Ishikawa (cell line): Measurements from ENCODE around the gene RPS4Y1.

Source experiments
- CEBPB ChIP-seq: IDR thresholded peaks from 2 replicates; pipeline ENCODE4 v1.6.1; 2012
- CREB1 ChIP-seq: IDR thresholded peaks from 2 replicates; pipeline ENCODE4 v1.6.1; 2012; ENCODE audit warnings: low read depth
- EGR1 ChIP-seq: IDR thresholded peaks from 2 replicates; pipeline ENCODE4 v1.6.1; 2012
- EP300 ChIP-seq: IDR thresholded peaks from 2 replicates; pipeline ENCODE4 v1.6.1; 2012; ENCODE audit warnings: borderline replicate concordance
- FOXM1 ChIP-seq: IDR thresholded peaks from 2 replicates; pipeline ENCODE4 v1.6.1; 2012; ENCODE audit warnings: low read depth, borderline replicate concordance
- MAX ChIP-seq: IDR thresholded peaks from 2 replicates; pipeline ENCODE4 v1.6.1; 2012
- RAD21 ChIP-seq: IDR thresholded peaks from 2 replicates; pipeline ENCODE4 v1.6.1; 2012; ENCODE audit warnings: low read depth
- REST ChIP-seq: IDR thresholded peaks from 2 replicates; pipeline ENCODE4 v1.6.1; 2012; ENCODE audit warnings: low read depth, mild to moderate bottlenecking
- TAF1 ChIP-seq: IDR thresholded peaks from 2 replicates; pipeline ENCODE4 v1.6.1; 2012; ENCODE audit warnings: low read depth, mild to moderate bottlenecking
- TCF12 ChIP-seq: IDR thresholded peaks from 2 replicates; pipeline ENCODE4 v1.6.1; 2012; ENCODE audit warnings: low read depth
- TEAD4 ChIP-seq: IDR thresholded peaks from 2 replicates; pipeline ENCODE4 v1.6.1; 2012
- YY1 ChIP-seq: IDR thresholded peaks from 2 replicates; pipeline ENCODE4 v1.6.1; 2012; ENCODE audit warnings: low read depth
- ZBTB7A ChIP-seq: IDR thresholded peaks from 2 replicates; pipeline ENCODE4 v1.6.1; 2012; ENCODE audit warnings: low read depth

- TF ChIP-seq YY1: no peak
- TF ChIP-seq EP300: no peak
- TF ChIP-seq EGR1: no peak
- no peak for TF ChIP-seq REST
- TF ChIP-seq RAD21: no peak
- no peak for TF ChIP-seq TCF12
- no peak for TF ChIP-seq MAX
- TF ChIP-seq TAF1: no peak
- TF ChIP-seq ZBTB7A: no peak
- TF ChIP-seq TEAD4: no peak
- TF ChIP-seq CEBPB: no peak
- no peak for TF ChIP-seq CREB1
- no peak for TF ChIP-seq FOXM1
Measured at GRCh38 chrY:2868035-2868607, 26.7 kb downstream of the RPS4Y1 start.
